ENCODE measurements around the gene ONECUT2.

- TF ChIP-seq, protein P1, sequence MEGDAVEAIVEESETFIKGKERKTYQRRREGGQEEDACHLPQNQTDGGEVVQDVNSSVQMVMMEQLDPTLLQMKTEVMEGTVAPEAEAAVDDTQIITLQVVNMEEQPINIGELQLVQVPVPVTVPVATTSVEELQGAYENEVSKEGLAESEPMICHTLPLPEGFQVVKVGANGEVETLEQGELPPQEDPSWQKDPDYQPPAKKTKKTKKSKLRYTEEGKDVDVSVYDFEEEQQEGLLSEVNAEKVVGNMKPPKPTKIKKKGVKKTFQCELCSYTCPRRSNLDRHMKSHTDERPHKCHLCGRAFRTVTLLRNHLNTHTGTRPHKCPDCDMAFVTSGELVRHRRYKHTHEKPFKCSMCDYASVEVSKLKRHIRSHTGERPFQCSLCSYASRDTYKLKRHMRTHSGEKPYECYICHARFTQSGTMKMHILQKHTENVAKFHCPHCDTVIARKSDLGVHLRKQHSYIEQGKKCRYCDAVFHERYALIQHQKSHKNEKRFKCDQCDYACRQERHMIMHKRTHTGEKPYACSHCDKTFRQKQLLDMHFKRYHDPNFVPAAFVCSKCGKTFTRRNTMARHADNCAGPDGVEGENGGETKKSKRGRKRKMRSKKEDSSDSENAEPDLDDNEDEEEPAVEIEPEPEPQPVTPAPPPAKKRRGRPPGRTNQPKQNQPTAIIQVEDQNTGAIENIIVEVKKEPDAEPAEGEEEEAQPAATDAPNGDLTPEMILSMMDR (IDR thresholded peaks at IDR 0.05) = no peak
- no peak for TF ChIP-seq POLR2A (IDR thresholded peaks at IDR 0.05)
These were observed 4.2 kb upstream of the ONECUT2 start for GRCh38 chr18:57431002-57431382.
